ENCODE results near the gene SLC5A1.
A peak's percentile ranks its signal among the peaks of the same experiment; 100 is the strongest.

The SLC5A1 gene

GRCh38 chr22:32052244-32052643 lies 9.2 kb downstream of the SLC5A1 start:
- DNase-seq, result no peak

- DNase-seq, result no peak
These were observed 10.1 kb downstream of the SLC5A1 start for GRCh38 chr22:32052936-32053791.

- DNase-seq, result no peak
These were observed 12.0 kb downstream of the SLC5A1 start for GRCh38 chr22:32055069-32055468.

- DNase-seq, result no peak
These were observed 15.7 kb downstream of the SLC5A1 start for GRCh38 chr22:32058656-32059260.

- no peak for DNase-seq
These were observed 16.4 kb downstream of the SLC5A1 start for GRCh38 chr22:32059426-32059825.

- no peak for DNase-seq
These were observed 20.6 kb downstream of the SLC5A1 start for GRCh38 chr22:32063701-32064100.

GRCh38 chr22:32066820-32067219 lies 23.8 kb downstream of the SLC5A1 start:
- no peak for DNase-seq

GRCh38 chr22:32067613-32068012 lies 24.6 kb downstream of the SLC5A1 start:
- no peak for DNase-seq

GRCh38 chr22:32069579-32070372 lies 26.7 kb downstream of the SLC5A1 start:
- no peak for DNase-seq

- no peak for DNase-seq
These were observed 30.2 kb downstream of the SLC5A1 start for GRCh38 chr22:32073262-32073661.

GRCh38 chr22:32073823-32074380 lies 30.8 kb downstream of the SLC5A1 start:
- DNase-seq, result no peak

GRCh38 chr22:32075997-32076760 lies 33.1 kb downstream of the SLC5A1 start:
- DNase-seq, result no peak

- no peak for DNase-seq
These were observed 33.7 kb downstream of the SLC5A1 start for GRCh38 chr22:32076761-32077084.

- DNase-seq, result no peak
These were observed 34.1 kb downstream of the SLC5A1 start for GRCh38 chr22:32077151-32077550.

- no peak for DNase-seq
These were observed 36.3 kb downstream of the SLC5A1 start for GRCh38 chr22:32079130-32080089.

- DNase-seq, result peak; percentile 68
These were observed 37.8 kb downstream of the SLC5A1 start for GRCh38 chr22:32080904-32081303.

- DNase-seq, result no peak
These were observed 39.3 kb downstream of the SLC5A1 start for GRCh38 chr22:32082331-32082730.

- no peak for DNase-seq
These were observed 39.9 kb downstream of the SLC5A1 start for GRCh38 chr22:32083000-32083399.

GRCh38 chr22:32083814-32084213 lies 40.8 kb downstream of the SLC5A1 start:
- no peak for DNase-seq

- DNase-seq, result no peak
These were observed 45.0 kb downstream of the SLC5A1 start for GRCh38 chr22:32088084-32088483.

GRCh38 chr22:32097018-32097417 lies 54.0 kb downstream of the SLC5A1 start:
- DNase-seq, result no peak
